ENCODE results near the gene ASS1. TPM values are rescaled to one million over a fixed set of nuclear protein-coding genes. Genes with fewer than 3 reads are reported as not detected.
A peak's percentile ranks its signal among the peaks of the same experiment; 100 is the strongest.

ASS1 gene
- polyA plus RNA-seq, 6 donors from 2014 or later, result not detected

DNA sequence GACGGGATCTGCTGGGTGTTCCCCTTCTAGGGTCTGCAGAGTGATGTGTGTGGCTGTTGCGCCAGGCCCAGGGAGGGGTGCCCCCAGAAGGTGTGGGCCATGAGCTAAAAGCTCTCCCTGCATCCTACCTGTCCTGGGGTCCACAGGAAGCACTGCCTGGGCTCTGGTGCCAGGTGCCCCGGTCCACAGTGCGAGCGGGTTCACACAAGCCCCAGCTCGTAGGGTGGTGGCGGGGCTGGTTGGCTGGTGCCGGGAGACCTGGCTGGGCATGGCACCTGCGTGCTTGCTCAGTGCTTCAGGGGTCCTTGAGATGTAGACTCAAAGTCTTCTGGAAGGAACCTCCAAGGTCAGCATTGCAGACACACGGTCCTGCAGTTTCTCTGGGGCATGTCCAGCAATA is 25.5 kb downstream of the ASS1 start:
- DNase-seq (no peak), ATAC-seq (ENCODE audit: low read depth in 2 of 2) (no peak)
- Mint-ChIP-seq H3K4me1 (no peaks in the 10 kb centered on the region), H3K36me3 (no peaks in the 10 kb centered on the region), H3K9me3 (no peaks in the 10 kb centered on the region), H3K4me3 (no peak overlapping the region), H3K27ac (no peak overlapping the region), H3K27me3 (peaks cover 16 to 83% (median 49%) of the 10 kb centered on the region in 3 donors)

DNA sequence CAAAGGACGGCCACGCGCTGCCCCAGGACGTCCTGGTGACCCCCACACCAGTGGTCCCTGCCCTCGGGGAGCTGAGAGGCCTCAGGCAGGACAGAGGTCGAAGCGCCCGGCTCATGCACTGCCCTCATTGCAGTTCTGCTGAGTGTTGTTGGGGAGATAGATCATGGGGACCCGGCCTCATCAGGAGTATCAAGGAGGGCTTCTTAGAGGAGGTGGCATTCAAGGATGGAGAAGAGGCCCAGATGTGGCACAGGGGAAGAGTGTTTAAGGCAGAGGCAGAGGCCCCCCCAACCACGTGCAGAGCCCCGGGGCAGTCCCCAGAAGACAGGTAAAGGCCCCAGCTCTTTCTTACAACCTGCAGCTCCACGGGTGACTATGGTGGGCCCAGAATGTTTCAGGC is 26.2 kb downstream of the ASS1 start:
- Mint-ChIP-seq H3K9me3 (no peaks in the 10 kb centered on the region), H3K36me3 (no peaks in the 10 kb centered on the region), H3K27me3 (peaks cover 18 to 80% (median 55%) of the 10 kb centered on the region in 3 donors), H3K27ac (no peak overlapping the region), H3K4me1 (no peaks in the 10 kb centered on the region), H3K4me3 (no peak overlapping the region)
- no peak for DNase-seq
- no peak for ATAC-seq (ENCODE audit: low read depth in 2 of 2)

DNA sequence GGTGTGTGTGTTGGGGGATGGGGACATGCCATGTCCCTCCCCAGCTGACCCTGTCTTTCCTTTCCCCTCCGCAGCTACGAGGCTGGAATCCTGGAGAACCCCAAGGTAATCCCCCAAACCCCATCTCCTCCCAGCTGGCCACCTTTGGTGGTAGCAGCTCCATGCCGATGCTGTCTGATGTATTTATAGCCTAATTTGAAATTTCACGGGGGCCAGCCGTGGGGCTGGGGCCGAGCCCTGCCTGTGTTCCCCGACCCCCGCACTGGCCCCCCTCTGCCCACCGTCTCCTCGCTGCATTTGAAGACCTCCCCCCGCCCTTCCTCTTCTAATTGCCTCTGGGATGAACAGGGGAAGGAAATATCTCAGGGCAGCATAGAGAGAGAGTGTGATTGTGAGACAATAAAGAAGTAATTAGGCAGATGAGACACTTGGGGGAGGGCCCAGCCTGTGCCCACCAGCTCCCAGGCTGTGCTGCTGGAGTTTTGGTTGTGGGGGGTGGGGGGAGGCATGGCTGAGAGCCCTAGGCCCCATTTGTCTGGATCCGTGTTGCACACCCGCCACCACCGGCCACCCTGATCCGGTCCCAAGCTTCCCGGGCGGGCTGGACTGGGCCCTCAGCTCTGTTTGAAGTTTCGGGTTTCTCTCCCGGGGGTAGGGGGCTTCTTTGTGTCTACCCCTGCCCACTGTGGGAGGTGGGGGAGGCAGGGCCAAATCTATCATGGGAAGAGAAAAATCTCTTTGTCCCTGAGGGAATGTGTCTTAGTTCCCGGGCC is 26.8 kb downstream of the ASS1 start:
- Mint-ChIP-seq H3K27me3 (peaks cover 18 to 80% (median 51%) of the 10 kb centered on the region in 3 donors), H3K36me3 (no peaks in the 10 kb centered on the region), H3K4me1 (no peaks in the 10 kb centered on the region), H3K4me3 (no peak overlapping the region), H3K27ac (peak overlapping the region in 1 of 6 donors; percentile 88), H3K9me3 (no peaks in the 10 kb centered on the region)
- no peak for ATAC-seq (ENCODE audit: low read depth in 2 of 2)
- no peak for DNase-seq

DNA sequence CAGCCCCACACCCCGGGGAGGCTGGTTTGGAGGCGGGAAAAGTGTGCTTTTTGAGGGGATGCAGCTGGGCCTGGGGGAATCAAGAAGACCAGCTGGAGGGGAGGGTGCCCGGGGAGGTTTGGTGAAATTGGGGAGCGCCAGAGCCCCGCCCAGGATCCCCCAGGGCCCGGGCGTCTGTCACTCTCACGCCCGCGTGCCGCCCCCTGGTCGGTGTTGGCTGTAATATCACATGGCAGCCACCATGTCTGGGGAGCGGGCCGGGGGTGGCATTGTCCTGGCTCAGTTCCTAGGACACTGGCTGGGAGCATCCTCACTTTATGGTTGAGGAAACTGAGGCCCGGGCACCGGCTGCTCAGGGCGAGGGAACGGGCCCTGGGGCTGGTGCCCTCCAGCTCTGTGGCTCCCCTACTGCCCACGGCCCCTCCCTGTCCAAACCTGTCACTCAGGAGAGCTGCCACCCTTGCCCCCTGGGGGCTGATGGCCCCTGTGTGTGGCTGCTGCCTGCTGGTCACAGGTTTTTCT is 27.5 kb downstream of the ASS1 start:
- H3K4me1 Mint-ChIP-seq, result no peaks in the 10 kb centered on the region
- peaks cover 17 to 75% (median 50%) of the 10 kb centered on the region in 3 donors for H3K27me3 Mint-ChIP-seq
- H3K9me3 Mint-ChIP-seq, result no peaks in the 10 kb centered on the region
- ATAC-seq (ENCODE audit: low read depth in 2 of 2), result no peak
- no peak overlapping the region for H3K4me3 Mint-ChIP-seq
- DNase-seq, result no peak
- H3K27ac Mint-ChIP-seq, result peak overlapping the region in 1 of 6 donors; percentile 88
- H3K36me3 Mint-ChIP-seq, result no peaks in the 10 kb centered on the region

DNA sequence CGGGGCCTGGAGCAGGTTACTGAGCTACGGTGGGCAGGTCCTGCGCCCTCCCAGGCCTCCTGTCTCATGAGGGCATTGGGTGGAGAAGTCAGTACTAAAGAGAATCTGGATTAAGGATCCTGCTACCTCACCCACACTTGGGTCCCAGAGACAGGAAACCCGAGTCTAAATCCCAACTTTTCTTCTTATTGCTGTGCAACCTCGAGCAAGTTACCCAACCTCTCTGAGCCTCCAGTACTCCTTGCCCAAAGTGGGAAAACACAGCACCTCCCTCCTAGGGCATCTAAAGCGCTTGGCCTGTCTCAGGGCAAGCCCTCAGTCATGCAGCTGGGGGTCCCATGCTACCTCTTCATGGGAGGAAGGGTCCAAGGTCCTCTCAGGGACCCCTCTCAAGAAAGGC is 28.2 kb downstream of the ASS1 start:
- Mint-ChIP-seq H3K4me1 (no peaks in the 10 kb centered on the region), H3K27me3 (peaks cover 9 to 68% (median 44%) of the 10 kb centered on the region in 3 donors), H3K27ac (no peak overlapping the region), H3K4me3 (no peak overlapping the region), H3K9me3 (no peaks in the 10 kb centered on the region), H3K36me3 (no peaks in the 10 kb centered on the region)
- no peak for ATAC-seq (ENCODE audit: low read depth in 2 of 2)
- DNase-seq, result no peak

DNA sequence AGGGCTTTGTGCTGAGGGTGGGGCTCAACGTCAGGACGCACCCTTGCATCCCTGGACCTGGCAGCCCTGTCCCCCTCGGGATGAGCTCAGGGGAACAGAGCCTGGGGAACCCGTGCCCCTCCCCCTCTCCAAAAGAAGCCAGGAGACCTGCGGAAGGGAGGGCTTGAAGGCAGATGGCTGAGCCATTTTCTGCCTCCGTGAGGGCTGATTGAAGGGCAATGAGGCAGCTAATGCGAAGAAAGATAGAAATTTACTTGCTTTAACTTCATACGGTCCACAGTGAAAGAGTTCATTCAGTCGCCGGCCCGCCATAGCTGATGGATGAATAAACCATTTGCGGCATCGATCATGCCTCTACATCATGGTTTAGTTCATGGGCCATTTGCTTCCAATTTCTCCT is 28.8 kb downstream of the ASS1 start:
- Mint-ChIP-seq H3K4me1 (no peaks in the 10 kb centered on the region), H3K27ac (no peak overlapping the region), H3K27me3 (peaks cover 7 to 67% (median 42%) of the 10 kb centered on the region in 3 donors), H3K9me3 (no peaks in the 10 kb centered on the region), H3K36me3 (no peaks in the 10 kb centered on the region), H3K4me3 (peak overlapping the region in 1 of 8 donors; percentile 6)
- no peak for ATAC-seq (ENCODE audit: low read depth in 2 of 2)
- no peak for DNase-seq

DNA sequence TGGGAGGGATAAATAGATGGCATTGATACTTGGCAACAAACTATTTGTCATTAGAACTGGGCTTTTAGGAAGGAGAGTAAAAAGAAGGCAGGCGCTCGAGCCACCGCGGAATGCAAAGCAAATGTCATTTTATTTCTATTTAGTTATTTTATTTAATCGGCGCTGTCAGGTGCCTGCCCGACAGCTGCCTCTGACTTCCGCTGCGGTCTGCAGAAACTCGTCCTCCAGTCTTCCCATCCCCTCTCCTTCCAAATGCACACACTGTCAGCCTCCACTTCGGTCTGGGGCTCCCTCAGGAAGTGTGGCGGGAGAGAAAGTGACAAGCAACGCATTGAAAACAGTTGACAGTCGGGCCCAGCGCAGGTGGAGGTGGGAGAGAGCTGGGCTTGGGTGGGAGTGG is 29.3 kb downstream of the ASS1 start:
- H3K27me3 Mint-ChIP-seq, result peaks cover 7 to 62% (median 42%) of the 10 kb centered on the region in 3 donors
- no peak for DNase-seq
- H3K27ac Mint-ChIP-seq, result no peak overlapping the region
- no peaks in the 10 kb centered on the region for H3K4me1 Mint-ChIP-seq
- no peak overlapping the region for H3K4me3 Mint-ChIP-seq
- no peaks in the 10 kb centered on the region for H3K36me3 Mint-ChIP-seq
- no peak for ATAC-seq (ENCODE audit: low read depth in 2 of 2)
- H3K9me3 Mint-ChIP-seq, result no peaks in the 10 kb centered on the region

DNA sequence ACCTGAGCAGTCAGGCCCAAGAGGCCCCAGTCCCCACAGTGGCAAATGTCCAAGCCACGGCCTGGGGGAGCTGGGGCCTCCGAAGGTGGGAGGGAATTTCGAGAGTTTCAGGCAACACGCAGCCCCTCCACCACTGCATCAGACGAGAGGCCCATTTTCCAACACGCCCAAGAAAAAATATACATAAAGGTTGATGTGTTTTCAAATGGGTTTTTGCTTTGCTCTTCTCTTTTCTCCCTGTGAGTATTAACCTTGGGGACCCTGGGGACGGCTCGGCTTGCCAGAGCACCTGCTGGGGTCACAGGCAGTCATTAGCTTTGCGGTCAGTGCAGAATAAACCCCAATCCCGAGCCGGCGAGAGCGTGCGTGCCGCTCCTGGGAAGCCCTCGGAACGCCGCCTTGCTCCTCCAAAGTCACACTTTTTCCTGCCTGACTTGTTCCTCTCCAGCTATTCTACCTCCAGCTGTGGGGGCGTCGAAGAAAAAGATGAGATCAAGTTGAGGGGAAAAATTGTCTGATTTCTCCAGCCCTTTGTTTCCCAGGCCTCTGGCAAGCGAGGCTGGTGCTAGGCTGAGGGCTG is 31.5 kb downstream of the ASS1 start:
- DNase-seq (no peak), ATAC-seq (ENCODE audit: low read depth in 2 of 2) (no peak)
- Mint-ChIP-seq H3K9me3 (no peaks in the 10 kb centered on the region), H3K4me3 (no peak overlapping the region), H3K27ac (no peak overlapping the region), H3K27me3 (peaks cover 7 to 53% (median 43%) of the 10 kb centered on the region in 3 donors), H3K4me1 (no peaks in the 10 kb centered on the region), H3K36me3 (no peaks in the 10 kb centered on the region)

DNA sequence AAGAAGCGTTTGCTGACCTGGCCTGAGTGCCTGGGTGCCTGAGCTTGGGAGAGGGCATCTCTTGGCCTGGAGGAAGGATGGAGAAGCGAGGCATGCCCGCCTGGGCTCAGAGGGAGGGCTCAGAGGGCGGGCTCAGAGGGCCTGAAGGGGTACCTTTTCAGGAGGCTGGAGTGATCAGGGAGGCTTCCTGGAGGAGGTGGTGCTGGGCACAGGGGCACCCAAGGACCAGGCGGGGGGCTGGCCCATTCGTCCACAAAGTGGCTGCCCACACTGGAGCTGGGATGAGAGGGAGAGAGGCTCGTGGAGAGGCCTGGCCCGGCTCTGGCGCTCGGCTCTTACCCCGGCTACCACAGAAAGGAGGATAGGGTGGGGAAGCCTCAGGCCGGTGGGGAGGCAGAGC is 32.8 kb downstream of the ASS1 start:
- ATAC-seq (ENCODE audit: low read depth in 2 of 2) (no peak), DNase-seq (no peak)
- Mint-ChIP-seq H3K27me3 (peaks cover 7 to 51% (median 36%) of the 10 kb centered on the region in 3 donors), H3K4me1 (no peaks in the 10 kb centered on the region), H3K27ac (no peak overlapping the region), H3K9me3 (no peaks in the 10 kb centered on the region), H3K4me3 (no peak overlapping the region), H3K36me3 (no peaks in the 10 kb centered on the region)

DNA sequence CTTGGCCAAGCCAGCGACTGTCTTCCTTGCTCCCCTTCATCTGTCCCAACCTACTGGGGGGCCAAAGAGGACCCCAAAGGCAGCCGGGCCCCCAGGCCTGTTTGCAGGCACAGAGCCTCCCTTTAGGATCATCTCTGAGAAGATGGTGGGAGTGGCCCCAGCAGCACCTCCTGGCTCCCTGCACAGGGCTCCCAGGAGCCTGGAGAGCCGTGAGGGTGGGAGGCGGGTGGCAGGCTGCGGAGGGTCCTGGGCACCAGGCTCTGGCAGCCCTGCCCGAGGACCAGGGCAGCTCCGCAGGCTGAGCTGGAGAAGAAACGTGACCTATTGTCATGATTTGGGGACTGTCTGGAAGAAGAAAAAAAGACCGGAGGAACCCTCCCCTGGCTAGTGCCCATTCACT is 33.4 kb downstream of the ASS1 start:
- no peak overlapping the region for H3K4me3 Mint-ChIP-seq
- no peaks in the 10 kb centered on the region for H3K4me1 Mint-ChIP-seq
- ATAC-seq (ENCODE audit: low read depth in 2 of 2) (no peak), DNase-seq (no peak)
- H3K27me3 Mint-ChIP-seq, result peaks cover 7 to 51% (median 36%) of the 10 kb centered on the region in 3 donors
- H3K36me3 Mint-ChIP-seq, result no peaks in the 10 kb centered on the region
- H3K9me3 Mint-ChIP-seq, result no peaks in the 10 kb centered on the region
- H3K27ac Mint-ChIP-seq, result no peak overlapping the region

DNA sequence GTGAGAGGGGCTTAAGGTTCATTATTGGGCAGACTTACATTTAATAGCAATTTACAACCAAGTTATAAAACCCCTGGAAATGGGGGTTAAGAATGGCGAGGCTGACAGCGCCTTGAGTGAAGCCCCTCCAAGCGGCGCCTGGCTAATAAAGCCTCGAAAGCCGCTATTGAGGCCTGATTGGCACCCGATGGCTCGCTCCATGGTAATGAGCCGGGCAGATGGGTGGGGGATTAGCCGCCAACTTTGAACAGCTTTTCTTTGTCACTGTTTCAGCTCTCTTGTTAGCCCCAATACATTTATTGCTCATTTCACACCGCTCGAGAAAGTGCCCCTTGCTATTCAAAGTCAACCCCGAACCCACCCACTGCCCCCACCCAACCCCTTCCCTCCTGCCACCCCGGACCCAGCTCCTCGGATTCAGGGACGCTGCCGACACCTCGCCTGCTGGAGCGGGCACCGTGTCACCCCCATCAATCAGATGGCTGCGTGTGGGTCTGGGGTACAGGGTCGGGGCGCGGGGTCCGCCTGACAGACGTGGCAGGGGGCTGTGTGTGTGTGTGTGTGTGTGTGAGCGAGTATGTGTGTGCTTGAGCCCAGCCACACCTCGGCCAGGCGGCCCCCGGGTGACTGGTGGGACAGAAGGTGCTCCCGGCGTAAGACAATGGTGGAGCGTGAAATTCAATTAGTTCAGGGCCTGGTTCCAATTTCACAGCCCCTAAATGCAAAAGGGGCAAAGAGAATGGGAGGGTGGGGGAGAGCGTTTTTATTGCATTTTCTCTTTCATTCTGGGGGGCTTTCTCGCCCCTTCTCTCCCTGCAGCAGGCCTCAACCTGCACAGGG is 34.2 kb downstream of the ASS1 start:
- Mint-ChIP-seq H3K9me3 (no peaks in the 10 kb centered on the region), H3K27me3 (peaks cover 7 to 58% (median 42%) of the 10 kb centered on the region in 3 donors)

DNA sequence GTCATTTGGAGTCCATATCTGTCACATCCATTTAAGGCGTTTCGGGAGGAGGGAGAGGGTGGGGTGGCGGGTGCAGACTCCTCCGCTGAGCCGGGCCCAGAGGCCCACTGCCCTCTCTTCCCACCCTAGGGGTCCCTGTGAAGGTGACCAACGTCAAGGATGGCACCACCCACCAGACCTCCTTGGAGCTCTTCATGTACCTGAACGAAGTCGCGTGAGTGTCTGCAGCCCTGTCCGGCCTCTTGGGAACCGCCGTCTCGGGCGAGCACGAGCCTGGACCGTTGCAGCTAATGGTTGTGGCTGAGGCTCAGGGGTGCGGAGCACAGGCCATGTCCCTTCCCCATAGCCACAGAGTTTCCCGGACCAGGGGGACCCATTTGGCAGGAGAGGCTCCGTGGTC is 34.8 kb downstream of the ASS1 start:
- H3K27me3 Mint-ChIP-seq, result peaks cover 11 to 58% (median 42%) of the 10 kb centered on the region in 3 donors
- ATAC-seq (ENCODE audit: low read depth in 2 of 2) (no peak), DNase-seq (no peak)
- H3K36me3 Mint-ChIP-seq, result no peaks in the 10 kb centered on the region
- H3K4me3 Mint-ChIP-seq, result no peak overlapping the region
- H3K9me3 Mint-ChIP-seq, result no peaks in the 10 kb centered on the region
- no peaks in the 10 kb centered on the region for H3K4me1 Mint-ChIP-seq
- H3K27ac Mint-ChIP-seq, result no peak overlapping the region

More for the DNA sequence above, 34.2 kb downstream of the ASS1 start:
- H3K4me3 Mint-ChIP-seq, result no peak overlapping the region
- H3K36me3 Mint-ChIP-seq, result no peaks in the 10 kb centered on the region
- no peaks in the 10 kb centered on the region for H3K4me1 Mint-ChIP-seq
- DNase-seq (no peak), ATAC-seq (ENCODE audit: low read depth in 2 of 2) (no peak)
- H3K27ac Mint-ChIP-seq, result no peak overlapping the region

DNA sequence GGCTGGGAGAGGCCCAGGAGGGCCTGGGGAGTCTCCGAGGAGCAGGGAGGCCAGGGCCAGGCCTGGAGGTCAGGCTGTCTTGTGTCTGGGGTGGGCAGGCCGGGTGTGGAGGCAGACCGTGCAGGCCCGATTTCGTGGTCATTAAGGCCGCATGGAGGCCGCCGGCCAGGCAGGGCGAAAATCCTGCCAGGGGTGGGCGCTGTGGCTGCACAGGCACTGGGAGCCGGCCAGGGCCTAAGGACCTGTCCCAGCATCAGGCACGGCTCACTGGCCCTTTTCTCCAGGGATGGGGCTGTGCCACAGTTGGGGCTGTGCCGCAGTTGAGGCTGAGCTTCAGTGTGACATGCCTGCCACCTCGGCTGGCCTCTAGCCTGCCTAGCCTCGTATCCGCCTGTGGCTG is 35.9 kb downstream of the ASS1 start:
- ATAC-seq (ENCODE audit: low read depth in 2 of 2) (no peak), DNase-seq (no peak)
- Mint-ChIP-seq H3K9me3 (no peaks in the 10 kb centered on the region), H3K4me3 (no peak overlapping the region), H3K4me1 (no peaks in the 10 kb centered on the region), H3K36me3 (no peaks in the 10 kb centered on the region), H3K27me3 (peaks cover 6 to 56% (median 39%) of the 10 kb centered on the region in 3 donors), H3K27ac (no peak overlapping the region)

Data from naive B cell (primary cell).